H1 (cell line): ENCODE results near the gene CYP1A1.

ENCODE experiments used
- BRCA1 ChIP-seq: IDR thresholded peaks from 2 replicates; pipeline ENCODE4 v1.6.1; 2012; ENCODE audit warnings: low read depth, low read length, improper control_type of control experiment
- CEBPB ChIP-seq: IDR thresholded peaks from 2 replicates; pipeline ENCODE4 v1.6.1; 2012; ENCODE audit warnings: low read depth, low read length
- POLR2AphosphoS5 ChIP-seq: IDR thresholded peaks from 2 replicates; pipeline ENCODE4 v1.6.1; 2011; ENCODE audit warnings: low read depth, low read length
- TEAD4 ChIP-seq: IDR thresholded peaks from 2 replicates; pipeline ENCODE4 v1.6.1; 2012; ENCODE audit warnings: low read depth, low read length, inconsistent platforms, mixed read lengths
- TF ChIP-seq, protein P1 (sequence below), 3 experiments: IDR thresholded peaks; 1 replicate in 2 of 3; 2 replicates in 1 of 3; pipeline versions ENCODE4 v1.5.1 to v1.6.1; 2011; ENCODE audit warnings: low read length in 3 of 3, mild to moderate bottlenecking in 3 of 3, inconsistent platforms in 2 of 3, low read depth in 1 of 3, moderate library complexity in 1 of 3; ENCODE audit not compliant: insufficient read depth in 1 of 3; ENCODE audit errors: control extremely low read depth in 1 of 3

- no peak for TF ChIP-seq TEAD4
- TF ChIP-seq, protein P1, sequence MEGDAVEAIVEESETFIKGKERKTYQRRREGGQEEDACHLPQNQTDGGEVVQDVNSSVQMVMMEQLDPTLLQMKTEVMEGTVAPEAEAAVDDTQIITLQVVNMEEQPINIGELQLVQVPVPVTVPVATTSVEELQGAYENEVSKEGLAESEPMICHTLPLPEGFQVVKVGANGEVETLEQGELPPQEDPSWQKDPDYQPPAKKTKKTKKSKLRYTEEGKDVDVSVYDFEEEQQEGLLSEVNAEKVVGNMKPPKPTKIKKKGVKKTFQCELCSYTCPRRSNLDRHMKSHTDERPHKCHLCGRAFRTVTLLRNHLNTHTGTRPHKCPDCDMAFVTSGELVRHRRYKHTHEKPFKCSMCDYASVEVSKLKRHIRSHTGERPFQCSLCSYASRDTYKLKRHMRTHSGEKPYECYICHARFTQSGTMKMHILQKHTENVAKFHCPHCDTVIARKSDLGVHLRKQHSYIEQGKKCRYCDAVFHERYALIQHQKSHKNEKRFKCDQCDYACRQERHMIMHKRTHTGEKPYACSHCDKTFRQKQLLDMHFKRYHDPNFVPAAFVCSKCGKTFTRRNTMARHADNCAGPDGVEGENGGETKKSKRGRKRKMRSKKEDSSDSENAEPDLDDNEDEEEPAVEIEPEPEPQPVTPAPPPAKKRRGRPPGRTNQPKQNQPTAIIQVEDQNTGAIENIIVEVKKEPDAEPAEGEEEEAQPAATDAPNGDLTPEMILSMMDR (IDR thresholded peaks at IDR 0.05; ENCODE audit: control extremely low read depth in 1 of 3, insufficient read depth in 1 of 3, low read depth in 1 of 3, low read length in 3 of 3) = no peak
- no peak for TF ChIP-seq CEBPB
- no peak for TF ChIP-seq POLR2AphosphoS5
- no peak for TF ChIP-seq BRCA1
These were observed 15.4 kb downstream of the CYP1A1 start for GRCh38 chr15:74709892-74710291.
